AG09309 (cell line): ENCODE measurements around the gene ZNF677.
"Not testable (repeated sequence)": the region's sequence is repeated elsewhere in the genome, so short reads cannot be mapped to it uniquely, and the experiment has no call there.

ENCODE experiments used
- DNase-seq: peaks from one replicate; pipeline ENCODE4 v3.0.0-alpha.2; 2010; ENCODE audit warnings: low read depth
- H3K4me3 ChIP-seq: 2 replicates; pipeline ENCODE4 v1.5.1; 2011; ENCODE audit warnings: mild to moderate bottlenecking, low read depth, low read length, moderate library complexity; ENCODE audit not compliant: control insufficient read depth
- TF ChIP-seq, protein P1 (sequence below): IDR thresholded peaks from 2 replicates; pipeline ENCODE4 v1.5.1; 2011; ENCODE audit warnings: mild to moderate bottlenecking, low read depth, low read length, inconsistent platforms; ENCODE audit not compliant: insufficient read depth, control insufficient read depth; ENCODE audit errors: missing control alignments

Gene ZNF677

DNA sequence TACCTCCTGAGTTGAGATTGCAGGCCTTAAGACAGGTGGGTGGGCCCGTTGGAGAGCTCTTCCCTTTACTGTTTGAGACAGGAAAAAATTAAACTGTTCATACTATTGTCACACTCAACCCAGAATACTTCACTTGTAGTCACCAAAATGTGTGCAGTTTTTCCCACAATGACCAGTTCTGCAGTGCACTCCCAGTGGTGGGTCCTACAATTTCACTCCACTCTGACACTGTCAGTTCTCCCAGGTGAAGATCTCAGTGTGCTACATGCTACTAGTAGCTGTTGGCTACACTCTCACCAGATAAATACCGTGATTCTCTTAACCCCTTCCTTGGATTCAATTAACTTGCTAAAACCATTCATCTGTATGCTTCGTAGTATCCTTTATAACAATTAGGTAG, 64.4 kb downstream of the ZNF677 start:
- TF ChIP-seq, protein P1, sequence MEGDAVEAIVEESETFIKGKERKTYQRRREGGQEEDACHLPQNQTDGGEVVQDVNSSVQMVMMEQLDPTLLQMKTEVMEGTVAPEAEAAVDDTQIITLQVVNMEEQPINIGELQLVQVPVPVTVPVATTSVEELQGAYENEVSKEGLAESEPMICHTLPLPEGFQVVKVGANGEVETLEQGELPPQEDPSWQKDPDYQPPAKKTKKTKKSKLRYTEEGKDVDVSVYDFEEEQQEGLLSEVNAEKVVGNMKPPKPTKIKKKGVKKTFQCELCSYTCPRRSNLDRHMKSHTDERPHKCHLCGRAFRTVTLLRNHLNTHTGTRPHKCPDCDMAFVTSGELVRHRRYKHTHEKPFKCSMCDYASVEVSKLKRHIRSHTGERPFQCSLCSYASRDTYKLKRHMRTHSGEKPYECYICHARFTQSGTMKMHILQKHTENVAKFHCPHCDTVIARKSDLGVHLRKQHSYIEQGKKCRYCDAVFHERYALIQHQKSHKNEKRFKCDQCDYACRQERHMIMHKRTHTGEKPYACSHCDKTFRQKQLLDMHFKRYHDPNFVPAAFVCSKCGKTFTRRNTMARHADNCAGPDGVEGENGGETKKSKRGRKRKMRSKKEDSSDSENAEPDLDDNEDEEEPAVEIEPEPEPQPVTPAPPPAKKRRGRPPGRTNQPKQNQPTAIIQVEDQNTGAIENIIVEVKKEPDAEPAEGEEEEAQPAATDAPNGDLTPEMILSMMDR, result no peak
- DNase-seq, result no peak
- H3K4me3 ChIP-seq, result no peak overlapping the region

DNA sequence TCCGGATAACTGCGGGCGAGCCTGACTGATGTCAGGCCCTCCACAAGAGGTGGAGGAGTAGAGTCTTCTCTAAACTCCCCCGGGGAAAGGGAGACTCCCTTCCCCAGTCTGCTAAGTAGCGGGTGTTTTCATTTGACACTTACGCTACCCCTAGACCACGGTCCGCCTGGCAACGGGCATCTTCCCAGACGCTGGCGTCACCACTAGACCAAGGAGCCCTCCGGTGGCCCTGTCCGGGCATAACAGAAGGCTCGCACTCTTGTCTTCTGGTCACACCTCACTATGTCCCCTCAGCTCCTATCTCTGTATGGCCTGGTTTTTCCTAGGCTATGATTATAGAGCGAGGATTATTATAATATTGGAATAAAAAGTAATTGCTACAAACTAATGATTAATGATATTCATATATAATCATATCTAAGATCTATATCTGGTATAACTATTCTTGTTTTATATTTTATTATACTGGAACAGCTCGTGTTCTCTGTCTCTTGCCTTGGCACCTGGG, 64.9 kb downstream of the ZNF677 start:
- DNase-seq, H3K4me3 ChIP-seq: not testable (repeated sequence)
